ENCODE data around the gene MPC2.

MPC2 gene

GRCh38 chr1:167905671-167906070, 31.2 kb downstream of the MPC2 start:
- Histone ChIP-seq H4K91ac (ENCODE audit: low read depth, low read length, poor library complexity) (no peak overlapping the region), H3K27me3 (ENCODE audit: control insufficient read depth in 3 of 3, insufficient read depth in 3 of 3, low read depth in 1 of 3, low read length in 3 of 3) (no peaks in the 10 kb centered on the region), H3K36me3 (replicated peaks in 1 of 2; ENCODE audit: control insufficient read depth in 2 of 2, insufficient read depth in 2 of 2, low read length in 2 of 2) (no peaks in the 10 kb centered on the region), H2AK5ac (ENCODE audit: low read depth, low read length) (no peak overlapping the region), H3K4me1 (ENCODE audit: control insufficient read depth in 2 of 2, insufficient read depth in 1 of 2, low read depth in 1 of 2, low read length in 2 of 2) (peaks cover 6 to 11% of the 10 kb centered on the region in 2 donors), H4K8ac (ENCODE audit: low read depth, low read length) (no peak overlapping the region), H2BK15ac (ENCODE audit: low read length) (no peak overlapping the region), H2BK12ac (ENCODE audit: low read length) (no peak overlapping the region), H2BK120ac (ENCODE audit: low read depth, low read length) (no peak overlapping the region), H3K4ac (ENCODE audit: low read length) (no peak overlapping the region), H3K23ac (ENCODE audit: low read depth, low read length, poor library complexity) (no peak overlapping the region), H3K9ac (ENCODE audit: low read depth, low read length, poor library complexity) (no peak overlapping the region), H3K27ac (replicated peaks; ENCODE audit: low read length) (no peak overlapping the region), H3K14ac (ENCODE audit: low read length) (no peak overlapping the region), H3K4me3 (ENCODE audit: low read length in 2 of 2) (no peak overlapping the region), H3K4me2 (ENCODE audit: insufficient read depth, low read length, poor library complexity, severe bottlenecking) (no peak overlapping the region), H3K18ac (ENCODE audit: low read length) (no peak overlapping the region), H3K79me1 (ENCODE audit: low read depth, low read length) (no peaks in the 10 kb centered on the region), H2AFZ (ENCODE audit: low read length) (peak overlapping the region; percentile 80), H3K9me3 (replicated peaks in 1 of 2; ENCODE audit: control insufficient read depth in 2 of 2, insufficient read depth in 1 of 2, low read depth in 1 of 2, low read length in 2 of 2) (peaks cover 3 to 9% of the 10 kb centered on the region in 2 donors), H2BK5ac (ENCODE audit: low read length) (no peak overlapping the region)
- no peak for DNase-seq (ENCODE audit: low spot score)

GRCh38 chr1:167905182-167905581, 31.7 kb downstream of the MPC2 start:
- no peak overlapping the region for H4K8ac ChIP-seq (ENCODE audit: low read depth, low read length)
- no CpG with 5 or more reads among the region's 3 CpGs for WGBS, 2 donors (ENCODE audit: extremely low coverage in 2 of 2, insufficient read length in 2 of 2, insufficient replicate concordance in 1 of 2)
- DNase-seq (ENCODE audit: low spot score), result peak; percentile 37
- H2BK15ac ChIP-seq (ENCODE audit: low read length), result no peak overlapping the region
- peak overlapping the region in 1 of 2 donors; percentile 11 for H3K4me3 ChIP-seq (ENCODE audit: low read length in 2 of 2)
- H3K4ac ChIP-seq (ENCODE audit: low read length), result no peak overlapping the region
- H3K4me1 ChIP-seq (ENCODE audit: control insufficient read depth in 2 of 2, insufficient read depth in 1 of 2, low read depth in 1 of 2, low read length in 2 of 2), result peaks cover 6 to 11% of the 10 kb centered on the region in 2 donors
- no peak overlapping the region for H3K14ac ChIP-seq (ENCODE audit: low read length)
- H3K27ac ChIP-seq (replicated peaks; ENCODE audit: low read length), result no peak overlapping the region
- no peaks in the 10 kb centered on the region for H3K36me3 ChIP-seq (replicated peaks in 1 of 2; ENCODE audit: control insufficient read depth in 2 of 2, insufficient read depth in 2 of 2, low read length in 2 of 2)
- no peak overlapping the region for H2AK5ac ChIP-seq (ENCODE audit: low read depth, low read length)
- H3K23ac ChIP-seq (ENCODE audit: low read depth, low read length, poor library complexity), result no peak overlapping the region
- H3K9me3 ChIP-seq (replicated peaks in 1 of 2; ENCODE audit: control insufficient read depth in 2 of 2, insufficient read depth in 1 of 2, low read depth in 1 of 2, low read length in 2 of 2), result peaks cover 0 to 6% of the 10 kb centered on the region in 2 donors
- H3K18ac ChIP-seq (ENCODE audit: low read length), result no peak overlapping the region
- no peak overlapping the region for H2BK5ac ChIP-seq (ENCODE audit: low read length)
- H4K91ac ChIP-seq (ENCODE audit: low read depth, low read length, poor library complexity), result no peak overlapping the region
- no peaks in the 10 kb centered on the region for H3K27me3 ChIP-seq (ENCODE audit: control insufficient read depth in 3 of 3, insufficient read depth in 3 of 3, low read depth in 1 of 3, low read length in 3 of 3)
- peak overlapping the region; percentile 80 for H2AFZ ChIP-seq (ENCODE audit: low read length)
- no peak overlapping the region for H3K9ac ChIP-seq (ENCODE audit: low read depth, low read length, poor library complexity)
- H2BK120ac ChIP-seq (ENCODE audit: low read depth, low read length), result no peak overlapping the region
- no peak overlapping the region for H3K4me2 ChIP-seq (ENCODE audit: insufficient read depth, low read length, poor library complexity, severe bottlenecking)
- no peak overlapping the region for H2BK12ac ChIP-seq (ENCODE audit: low read length)
- H3K79me1 ChIP-seq (ENCODE audit: low read depth, low read length), result no peaks in the 10 kb centered on the region

- Histone ChIP-seq H2BK5ac (ENCODE audit: low read length) (no peak overlapping the region), H4K91ac (ENCODE audit: low read depth, low read length, poor library complexity) (no peak overlapping the region), H3K27me3 (ENCODE audit: control insufficient read depth in 3 of 3, insufficient read depth in 3 of 3, low read depth in 1 of 3, low read length in 3 of 3) (no peaks in the 10 kb centered on the region), H3K27ac (replicated peaks; ENCODE audit: low read length) (peak overlapping the region; percentile 6), H3K36me3 (replicated peaks in 1 of 2; ENCODE audit: control insufficient read depth in 2 of 2, insufficient read depth in 2 of 2, low read length in 2 of 2) (no peaks in the 10 kb centered on the region), H2AK5ac (ENCODE audit: low read depth, low read length) (no peak overlapping the region), H2AFZ (ENCODE audit: low read length) (peak overlapping the region; percentile 80), H4K8ac (ENCODE audit: low read depth, low read length) (no peak overlapping the region), H3K4ac (ENCODE audit: low read length) (no peak overlapping the region), H3K23ac (ENCODE audit: low read depth, low read length, poor library complexity) (no peak overlapping the region), H3K9ac (ENCODE audit: low read depth, low read length, poor library complexity) (no peak overlapping the region), H3K4me1 (ENCODE audit: control insufficient read depth in 2 of 2, insufficient read depth in 1 of 2, low read depth in 1 of 2, low read length in 2 of 2) (peaks cover 6 to 11% of the 10 kb centered on the region in 2 donors), H2BK120ac (ENCODE audit: low read depth, low read length) (no peak overlapping the region), H3K79me1 (ENCODE audit: low read depth, low read length) (no peaks in the 10 kb centered on the region), H3K4me2 (ENCODE audit: insufficient read depth, low read length, poor library complexity, severe bottlenecking) (no peak overlapping the region), H3K9me3 (replicated peaks in 1 of 2; ENCODE audit: control insufficient read depth in 2 of 2, insufficient read depth in 1 of 2, low read depth in 1 of 2, low read length in 2 of 2) (peaks cover 0 to 3% of the 10 kb centered on the region in 2 donors), H3K18ac (ENCODE audit: low read length) (no peak overlapping the region), H3K14ac (ENCODE audit: low read length) (no peak overlapping the region), H3K4me3 (ENCODE audit: low read length in 2 of 2) (peak overlapping the region in 1 of 2 donors; percentile 11), H2BK15ac (ENCODE audit: low read length) (no peak overlapping the region), H2BK12ac (ENCODE audit: low read length) (no peak overlapping the region)
- no CpG with 5 or more reads among the region's 4 CpGs for WGBS, 2 donors (ENCODE audit: extremely low coverage in 2 of 2, insufficient read length in 2 of 2, insufficient replicate concordance in 1 of 2)
- DNase-seq (ENCODE audit: low spot score), result no peak
Observed at GRCh38 chr1:167904652-167905130, 32.2 kb downstream of the MPC2 start.

- no CpG with 5 or more reads among the region's 4 CpGs for WGBS, 2 donors (ENCODE audit: extremely low coverage in 2 of 2, insufficient read length in 2 of 2, insufficient replicate concordance in 1 of 2)
- Histone ChIP-seq H3K4me1 (ENCODE audit: control insufficient read depth in 2 of 2, insufficient read depth in 1 of 2, low read depth in 1 of 2, low read length in 2 of 2) (peaks cover 6 to 11% of the 10 kb centered on the region in 2 donors), H2BK12ac (ENCODE audit: low read length) (no peak overlapping the region), H3K4me3 (ENCODE audit: low read length in 2 of 2) (no peak overlapping the region), H3K4me2 (ENCODE audit: insufficient read depth, low read length, poor library complexity, severe bottlenecking) (no peak overlapping the region), H3K23ac (ENCODE audit: low read depth, low read length, poor library complexity) (no peak overlapping the region), H4K91ac (ENCODE audit: low read depth, low read length, poor library complexity) (no peak overlapping the region), H3K79me1 (ENCODE audit: low read depth, low read length) (no peaks in the 10 kb centered on the region), H3K9me3 (replicated peaks in 1 of 2; ENCODE audit: control insufficient read depth in 2 of 2, insufficient read depth in 1 of 2, low read depth in 1 of 2, low read length in 2 of 2) (no peaks in the 10 kb centered on the region), H4K8ac (ENCODE audit: low read depth, low read length) (no peak overlapping the region), H3K27me3 (ENCODE audit: control insufficient read depth in 3 of 3, insufficient read depth in 3 of 3, low read depth in 1 of 3, low read length in 3 of 3) (peaks cover 0 to 1% (median 0%) of the 10 kb centered on the region in 3 experiments), H3K27ac (replicated peaks; ENCODE audit: low read length) (no peak overlapping the region), H3K36me3 (replicated peaks in 1 of 2; ENCODE audit: control insufficient read depth in 2 of 2, insufficient read depth in 2 of 2, low read length in 2 of 2) (no peaks in the 10 kb centered on the region), H2BK120ac (ENCODE audit: low read depth, low read length) (no peak overlapping the region), H3K4ac (ENCODE audit: low read length) (no peak overlapping the region), H2BK15ac (ENCODE audit: low read length) (no peak overlapping the region), H3K14ac (ENCODE audit: low read length) (no peak overlapping the region), H2BK5ac (ENCODE audit: low read length) (no peak overlapping the region), H3K9ac (ENCODE audit: low read depth, low read length, poor library complexity) (no peak overlapping the region), H2AK5ac (ENCODE audit: low read depth, low read length) (no peak overlapping the region), H3K18ac (ENCODE audit: low read length) (no peak overlapping the region), H2AFZ (ENCODE audit: low read length) (no peak overlapping the region)
- DNase-seq (ENCODE audit: low spot score), result no peak
Observed at GRCh38 chr1:167900907-167901306, 36.0 kb downstream of the MPC2 start.

All from neuronal stem cell (in vitro differentiated cells).